ENCODE measurements around the gene NUSAP1. TPM values are rescaled to one million over a fixed set of nuclear protein-coding genes. Genes with fewer than 3 reads are reported as not detected.

NUSAP1 gene
- total RNA-seq, 1 experiment from 2014 or later: 158 TPM

DNA sequence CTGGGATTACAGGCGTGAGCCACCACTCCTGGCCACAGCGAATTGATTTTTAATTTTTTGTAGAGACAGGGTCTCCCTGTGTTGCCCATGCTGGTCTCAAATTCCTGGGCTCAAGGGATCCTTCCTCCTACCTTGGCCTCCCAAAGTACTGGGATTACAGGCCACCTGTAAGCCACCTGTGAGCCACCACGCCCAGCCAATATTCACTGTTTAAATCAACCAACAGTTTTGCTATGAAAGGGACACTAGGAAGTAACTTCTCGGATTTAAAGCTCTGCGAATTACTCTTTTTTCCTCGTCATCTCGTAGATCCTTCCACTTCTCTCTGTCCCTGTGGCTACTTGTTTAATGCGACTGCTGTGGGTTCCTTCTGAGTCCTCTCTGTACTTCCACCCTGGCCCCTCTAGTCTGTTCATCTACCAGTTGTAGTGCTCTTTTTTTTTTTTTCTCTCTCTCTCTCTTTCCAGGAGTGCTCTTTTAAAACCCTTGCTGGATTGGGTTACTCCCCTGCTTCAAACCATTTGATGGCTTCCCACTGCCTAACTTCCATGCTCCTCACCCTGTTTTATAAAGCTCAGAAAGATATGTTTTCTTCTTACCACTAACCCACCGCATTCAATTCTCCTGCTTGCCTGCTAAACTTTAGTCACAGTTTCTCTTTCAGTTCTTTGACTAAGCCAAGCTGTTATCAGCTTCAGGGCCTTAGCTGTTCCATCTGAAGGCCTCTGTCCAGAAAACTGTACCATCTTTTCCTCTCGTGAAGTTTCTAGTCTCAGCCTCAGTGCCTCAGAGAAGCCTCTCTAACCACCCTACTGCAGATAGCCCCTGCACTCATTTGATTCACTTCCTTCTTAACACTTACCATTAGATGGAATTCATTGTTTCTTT is 96.6 kb downstream of the NUSAP1 start:
- Histone ChIP-seq H2AK5ac (ENCODE audit: insufficient read length, low read length) (no peak overlapping the region), H3K9me3 (ENCODE audit: control insufficient read depth, low read depth, low read length) (no peaks in the 10 kb centered on the region), H3K4me1 (ENCODE audit: insufficient read depth, low read length) (no peaks in the 10 kb centered on the region), H3K79me2 (ENCODE audit: insufficient read depth, low read length) (peaks cover 6% of the 10 kb centered on the region; the same call in 1 of the 2 replicates), H3K4me2 (ENCODE audit: insufficient read depth, insufficient read length, low read length) (no peak overlapping the region), H2AFZ (ENCODE audit: low read length) (no peak overlapping the region), H3K56ac (ENCODE audit: insufficient read length, low read depth, low read length) (no peak overlapping the region), H3K23ac (ENCODE audit: insufficient read length, low read depth, low read length) (no peak overlapping the region), H4K91ac (ENCODE audit: insufficient read length, low read depth, low read length) (no peak overlapping the region), H4K5ac (ENCODE audit: insufficient read length, low read depth, low read length) (no peak overlapping the region), H2BK15ac (ENCODE audit: low read depth, low read length) (no peak overlapping the region), H3K23me2 (ENCODE audit: insufficient read length, low read depth, low read length, poor library complexity, severe bottlenecking) (no peaks in the 10 kb centered on the region), H3K27ac (ENCODE audit: insufficient read length, low read depth, low read length) (no peak overlapping the region), H2BK12ac (ENCODE audit: insufficient read length, low read depth, low read length) (no peak overlapping the region), H2BK20ac (ENCODE audit: low read depth, low read length, poor library complexity, severe bottlenecking) (no peak overlapping the region), H4K20me1 (ENCODE audit: control insufficient read depth, insufficient read depth, insufficient read length) (no peaks in the 10 kb centered on the region), H3K9ac (ENCODE audit: extremely low read depth, insufficient read length, low read length) (no peak overlapping the region), H3T11ph (ENCODE audit: low read length) (no peak overlapping the region), H3K14ac (ENCODE audit: insufficient read depth, low read length) (no peak overlapping the region), H3K18ac (ENCODE audit: insufficient read length, low read depth, low read length) (no peak overlapping the region), H4K8ac (replicated peaks; ENCODE audit: insufficient read length, low read depth, low read length) (no peak overlapping the region), H3K4ac (ENCODE audit: low read depth, low read length) (no peak overlapping the region), H3K79me1 (ENCODE audit: insufficient read depth, low read depth, low read length, poor library complexity, severe bottlenecking) (peaks cover 2% of the 10 kb centered on the region), H2BK120ac (ENCODE audit: low read depth, low read length, poor library complexity, severe bottlenecking) (no peak overlapping the region), H2BK5ac (ENCODE audit: insufficient read length, low read length) (no peak overlapping the region), H3K27me3 (ENCODE audit: insufficient read depth, low read length) (no peaks in the 10 kb centered on the region)
- no peaks in the 10 kb centered on the region for H3K4me1 Mint-ChIP-seq
- peaks cover 8 to 25% (median 14%) of the 10 kb centered on the region in 3 experiments for H3K36me3 Mint-ChIP-seq (ENCODE audit: insufficient read depth in 1 of 3, low read depth in 3 of 3)
- no peaks in the 10 kb centered on the region for H3K27me3 Mint-ChIP-seq (ENCODE audit: low read depth)
- peak overlapping the region; percentile 6 to 35 (median 20) for H3K27ac Mint-ChIP-seq
- WGBS (ENCODE audit: extremely low coverage, insufficient read length, low lambda C conversion rate): no CpG with 5 or more reads among the region's 10 CpGs
- DNase-seq: no peak
- peak overlapping the region in 1 of 2 experiments; percentile 18; a peak in 1 of 5 replicates for H3K4me3 Mint-ChIP-seq
- TF ChIP-seq, protein P1, sequence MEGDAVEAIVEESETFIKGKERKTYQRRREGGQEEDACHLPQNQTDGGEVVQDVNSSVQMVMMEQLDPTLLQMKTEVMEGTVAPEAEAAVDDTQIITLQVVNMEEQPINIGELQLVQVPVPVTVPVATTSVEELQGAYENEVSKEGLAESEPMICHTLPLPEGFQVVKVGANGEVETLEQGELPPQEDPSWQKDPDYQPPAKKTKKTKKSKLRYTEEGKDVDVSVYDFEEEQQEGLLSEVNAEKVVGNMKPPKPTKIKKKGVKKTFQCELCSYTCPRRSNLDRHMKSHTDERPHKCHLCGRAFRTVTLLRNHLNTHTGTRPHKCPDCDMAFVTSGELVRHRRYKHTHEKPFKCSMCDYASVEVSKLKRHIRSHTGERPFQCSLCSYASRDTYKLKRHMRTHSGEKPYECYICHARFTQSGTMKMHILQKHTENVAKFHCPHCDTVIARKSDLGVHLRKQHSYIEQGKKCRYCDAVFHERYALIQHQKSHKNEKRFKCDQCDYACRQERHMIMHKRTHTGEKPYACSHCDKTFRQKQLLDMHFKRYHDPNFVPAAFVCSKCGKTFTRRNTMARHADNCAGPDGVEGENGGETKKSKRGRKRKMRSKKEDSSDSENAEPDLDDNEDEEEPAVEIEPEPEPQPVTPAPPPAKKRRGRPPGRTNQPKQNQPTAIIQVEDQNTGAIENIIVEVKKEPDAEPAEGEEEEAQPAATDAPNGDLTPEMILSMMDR (conservative IDR thresholded peaks at IDR 0.05): no peak
- H3K9me3 Mint-ChIP-seq: 0 out of 5 replicates have a peak, but pooled peaks cover 0 to 2% of the 10 kb centered on the region in 2 experiments

Other genes with a start within 250 kb of the NUSAP1 start
- 25.6 and 29.2 TPM in 2 replicates for gene INO80, start 216.6 kb upstream of the NUSAP1 start, total RNA-seq (2021)
- gene EXD1, start 102.1 kb upstream of the NUSAP1 start, total RNA-seq (2021): not detected in 2 replicates
- gene CHP1, start 101.6 kb upstream of the NUSAP1 start, total RNA-seq (2021): 87.0 and 97.7 TPM in 2 replicates
- 30.9 and 33.3 TPM in 2 replicates for gene OIP5, start 290 bp upstream of the NUSAP1 start, total RNA-seq (2021)
- 15.5 and 17.3 TPM in 2 replicates for gene NDUFAF1, start 69.6 kb downstream of the NUSAP1 start, total RNA-seq (2021)
- gene RTF1, start 84.2 kb downstream of the NUSAP1 start, total RNA-seq (2021): 45.7 and 49.5 TPM in 2 replicates
- gene ITPKA, start 161.0 kb downstream of the NUSAP1 start, total RNA-seq (2021): 0.77 and 0.99 TPM in 2 replicates
- 0.31 TPM in 2 replicates for gene LTK, start 180.9 kb downstream of the NUSAP1 start, total RNA-seq (2021)
- 73.5 and 74.5 TPM in 2 replicates for gene RPAP1, start 211.4 kb downstream of the NUSAP1 start, total RNA-seq (2021)
- gene TYRO3, start 226.3 kb downstream of the NUSAP1 start, total RNA-seq (2021): 118 and 124 TPM in 2 replicates